Activated CD8-positive, alpha-beta memory T cell treated with anti-CD3 and anti-CD28 coated beads, Interleukin-2, amount 50 U/mL, for 1 hour (primary cell): ENCODE data around the gene MAP3K15.
"Not testable (repeated sequence)": the region's sequence is repeated elsewhere in the genome, so short reads cannot be mapped to it uniquely, and the experiment has no call there.

Source experiments
- DNase-seq: peaks from one replicate; pipeline ENCODE4 v3.0.0-alpha.2; 2020; ENCODE audit errors: extremely low read depth

MAP3K15 gene

GRCh38 chrX:19540076-19540475, 24.8 kb upstream of the MAP3K15 start:
- no peak for DNase-seq

- DNase-seq: no peak
Observed at GRCh38 chrX:19539665-19540064, 24.4 kb upstream of the MAP3K15 start.

GRCh38 chrX:19535476-19535875, 20.2 kb upstream of the MAP3K15 start:
- DNase-seq: no peak

GRCh38 chrX:19532709-19533108, 17.4 kb upstream of the MAP3K15 start:
- no peak for DNase-seq

GRCh38 chrX:19517965-19518364, 2.7 kb upstream of the MAP3K15 start:
- DNase-seq: no peak

DNA sequence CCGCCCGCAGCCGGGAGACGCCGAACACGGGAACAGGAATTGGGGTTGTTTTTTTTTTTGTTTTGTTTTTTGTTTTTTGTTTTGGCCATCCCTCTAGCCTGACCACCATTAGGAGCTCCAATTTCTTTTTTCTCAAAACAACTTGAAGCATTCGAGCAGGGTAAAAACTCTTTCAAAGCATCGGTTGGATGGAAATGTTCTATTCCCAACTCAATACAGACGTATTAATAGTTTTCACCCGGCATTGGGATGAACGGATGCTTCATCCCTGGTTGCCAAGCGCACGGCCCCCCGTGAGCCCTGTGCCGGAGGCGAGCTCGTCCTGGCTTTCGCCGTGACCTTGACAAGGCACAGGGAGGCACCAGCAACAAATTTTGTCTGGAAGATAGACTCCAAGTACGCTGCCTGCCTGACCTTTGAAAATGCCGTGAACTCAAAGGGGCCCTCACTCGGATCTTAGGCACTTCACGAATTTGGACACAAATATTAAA, 352 bp upstream of the MAP3K15 start:
- no peak for DNase-seq

- DNase-seq: no peak
Observed at GRCh38 chrX:19513383-19513782, 1.9 kb downstream of the MAP3K15 start.

DNA sequence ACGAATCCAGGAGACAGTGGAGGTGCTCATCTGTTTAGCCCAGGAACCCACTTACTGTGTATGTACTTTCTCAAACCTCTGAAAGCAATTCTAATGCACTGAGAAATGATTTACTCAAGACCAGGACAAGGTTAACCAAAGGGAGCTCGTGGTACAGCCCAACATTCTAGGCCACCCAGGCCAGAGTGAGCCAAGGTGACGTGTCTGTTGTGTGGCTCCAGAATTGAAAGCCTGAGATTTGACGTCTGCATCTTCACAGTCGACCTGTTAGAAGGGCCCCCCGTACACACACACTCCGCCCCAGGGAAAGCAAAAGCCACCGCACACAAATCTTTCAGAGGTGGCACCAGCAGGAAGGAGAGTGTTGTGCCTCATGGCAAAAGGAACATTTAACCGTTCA, 2.3 kb downstream of the MAP3K15 start:
- DNase-seq: no peak

- no peak for DNase-seq
Observed at GRCh38 chrX:19512359-19512758, 2.9 kb downstream of the MAP3K15 start.

- not testable (repeated sequence) for DNase-seq
Observed at GRCh38 chrX:19511796-19512195, 3.5 kb downstream of the MAP3K15 start.

GRCh38 chrX:19496711-19497110, 18.6 kb downstream of the MAP3K15 start:
- no peak for DNase-seq

GRCh38 chrX:19487520-19488200, 27.6 kb downstream of the MAP3K15 start:
- no peak for DNase-seq

DNA sequence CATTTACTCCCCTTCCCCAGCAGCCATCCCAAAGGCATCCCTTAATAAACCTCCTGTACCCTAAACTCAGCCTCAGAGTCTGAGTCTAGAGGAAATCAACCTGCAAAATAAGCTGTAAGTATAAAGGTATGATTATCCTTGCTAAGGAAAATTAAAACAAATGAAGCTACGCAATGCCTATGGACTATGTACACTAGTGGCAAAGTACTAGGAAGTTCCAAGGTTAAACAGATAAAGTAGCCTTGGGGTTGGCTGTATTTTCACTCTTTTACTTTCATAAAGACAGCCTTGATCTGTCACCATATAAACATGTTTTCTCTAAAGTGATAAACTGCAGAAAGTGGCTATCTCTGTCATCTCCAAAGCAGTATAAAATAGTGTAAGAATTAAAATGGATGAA, 35.9 kb downstream of the MAP3K15 start:
- no peak for DNase-seq

DNA sequence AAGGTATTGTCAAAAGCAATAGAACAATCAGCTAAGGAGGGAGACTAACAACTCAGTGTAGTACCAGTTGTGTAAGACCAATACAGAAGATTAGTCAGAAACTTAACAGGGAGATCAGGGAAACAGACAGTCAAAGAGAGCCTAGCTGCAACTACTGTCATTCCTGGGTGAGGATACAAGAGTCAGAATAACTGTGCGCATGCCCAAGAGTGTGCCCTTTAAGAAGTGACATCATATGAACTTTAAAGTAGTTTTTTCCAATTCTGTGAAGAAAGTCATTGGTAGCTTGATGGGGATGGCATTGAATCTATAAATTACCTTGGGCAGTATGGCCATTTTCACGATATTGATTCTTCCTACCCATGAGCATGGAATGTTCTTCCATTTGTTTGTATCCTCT, 46.9 kb downstream of the MAP3K15 start:
- DNase-seq: not testable (repeated sequence)

DNA sequence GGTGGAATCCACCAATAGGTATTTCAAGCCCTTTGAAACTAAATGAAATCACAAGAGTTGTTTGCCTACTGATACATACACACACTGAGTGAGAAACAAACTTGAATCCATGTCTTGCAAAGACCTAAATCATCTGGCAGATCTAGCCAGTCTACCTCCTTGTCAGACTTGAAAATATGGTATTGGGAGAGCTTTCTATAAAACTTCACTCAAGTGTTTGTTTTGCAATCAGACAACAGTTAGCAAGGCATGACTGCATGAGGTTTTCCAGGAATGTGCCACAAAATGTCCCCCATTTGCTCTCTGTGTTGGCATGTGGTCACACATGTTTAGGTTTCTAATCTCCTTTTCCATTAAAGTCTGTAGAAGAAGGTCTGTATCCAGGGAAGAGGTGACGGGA, 52.4 kb downstream of the MAP3K15 start:
- DNase-seq: no peak

- no peak for DNase-seq
Observed at GRCh38 chrX:19462231-19462630, 53.1 kb downstream of the MAP3K15 start.

- DNase-seq: no peak
Observed at GRCh38 chrX:19457662-19458061, 57.6 kb downstream of the MAP3K15 start.

- no peak for DNase-seq
Observed at GRCh38 chrX:19448077-19448476, 67.2 kb downstream of the MAP3K15 start.

DNA sequence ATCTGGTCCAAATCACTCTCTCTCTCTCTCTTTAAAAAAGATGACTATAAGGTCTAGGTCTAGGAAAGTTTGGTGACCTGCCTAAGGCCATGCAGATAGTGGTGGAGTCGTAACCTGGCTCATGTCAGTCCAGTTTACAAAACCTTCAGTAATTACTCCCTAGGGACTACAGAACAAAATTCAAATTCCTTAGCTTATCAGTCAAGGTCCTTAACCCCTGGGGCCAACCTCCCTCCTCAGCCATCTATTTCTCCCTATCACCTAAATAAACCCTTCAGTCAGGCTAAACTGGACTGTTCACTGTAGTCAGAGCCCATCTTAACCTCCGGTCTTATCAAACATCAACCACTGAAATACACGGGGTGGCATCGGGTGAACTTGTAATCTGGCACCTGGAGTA, 68.9 kb downstream of the MAP3K15 start:
- no peak for DNase-seq

- not testable (repeated sequence) for DNase-seq
Observed at GRCh38 chrX:19445772-19446171, 69.5 kb downstream of the MAP3K15 start.

GRCh38 chrX:19443869-19444526, 71.3 kb downstream of the MAP3K15 start:
- DNase-seq: no peak

DNA sequence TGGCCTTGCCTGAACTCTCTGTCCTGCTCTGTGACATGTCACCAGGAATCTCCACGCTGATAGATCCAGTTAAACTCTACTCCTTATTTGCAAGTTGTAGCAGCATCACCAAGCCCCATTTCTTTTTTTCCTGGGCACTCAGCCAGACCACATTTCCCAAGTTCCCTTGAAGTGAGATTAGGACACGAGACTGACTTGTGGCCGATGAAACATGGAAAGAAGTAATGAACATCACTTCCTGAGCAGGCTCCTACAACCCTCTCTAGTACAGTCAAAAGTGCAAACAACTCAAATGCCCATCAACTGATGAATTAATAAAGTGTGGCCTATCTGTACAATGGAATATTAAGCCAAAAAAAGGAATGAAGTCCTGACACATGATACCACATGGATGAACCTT, 74.6 kb downstream of the MAP3K15 start:
- no peak for DNase-seq

DNA sequence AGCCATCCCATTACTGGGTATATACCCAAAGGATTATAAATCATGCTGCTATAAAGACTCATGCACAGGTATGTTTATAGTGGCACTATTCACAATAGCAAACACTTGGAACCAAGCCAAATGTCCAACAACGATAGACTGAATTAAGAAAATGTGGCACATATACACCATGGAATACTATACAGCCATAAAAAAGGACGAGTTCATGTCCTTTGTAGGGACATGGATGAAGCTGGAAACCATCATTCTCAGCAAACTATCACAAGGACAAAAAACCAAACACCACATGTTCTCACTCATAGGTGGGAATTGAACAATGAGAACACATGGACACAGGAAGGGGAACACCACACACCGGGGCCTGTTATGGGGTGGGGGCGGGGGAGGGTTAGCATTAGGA, 92.6 kb downstream of the MAP3K15 start:
- DNase-seq: not testable (repeated sequence)

DNA sequence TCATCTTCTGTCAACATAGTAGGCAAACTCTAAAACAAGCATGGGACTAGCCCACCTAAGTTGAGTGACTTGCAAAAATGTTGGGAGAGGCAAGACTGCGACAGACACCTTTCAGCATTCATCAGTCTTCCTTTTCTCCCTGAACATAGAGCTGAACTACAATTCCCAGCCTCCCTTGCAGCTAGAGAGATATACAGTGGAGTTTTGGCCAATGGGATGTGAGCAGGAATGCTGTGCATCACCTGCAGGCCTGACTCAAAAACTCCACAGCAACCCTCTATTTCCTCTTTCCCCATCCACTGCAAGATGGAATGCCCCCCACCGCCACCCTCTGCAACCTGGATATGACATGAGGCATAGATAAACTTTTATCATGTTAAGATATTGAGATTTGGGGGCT, 105.0 kb downstream of the MAP3K15 start:
- DNase-seq: no peak
